ENCODE results near the gene CCL1.

DNA sequence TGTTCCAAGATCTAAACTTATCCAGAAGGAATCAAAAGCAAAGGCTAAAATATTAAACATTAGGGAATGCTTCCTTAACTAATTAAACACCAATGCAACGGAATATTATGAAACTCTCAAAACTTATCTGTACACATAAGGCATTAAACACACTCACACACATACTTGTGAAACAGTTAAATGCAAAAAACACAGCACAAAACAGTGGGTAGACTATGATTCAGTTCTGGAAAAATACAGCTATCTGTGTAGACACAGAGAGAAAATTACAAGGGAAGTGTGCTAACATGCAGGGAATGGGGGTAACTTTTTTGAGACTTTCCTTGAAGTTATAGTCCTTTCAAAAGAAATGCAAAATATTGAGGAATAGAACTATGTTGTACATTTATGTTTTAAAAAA is 36.7 kb upstream of the CCL1 start:
- TF ChIP-seq TAF1 (IDR thresholded peaks at IDR 0.05; ENCODE audit: borderline replicate concordance, low read depth, low read length) (no peak), POLR2AphosphoS5 (IDR thresholded peaks at IDR 0.05; ENCODE audit: low read depth, low read length) (no peak)

All from GM12892 (cell line).